ENCODE results near the gene ZNF200.
"Not testable (repeated sequence)": the region's sequence is repeated elsewhere in the genome, so short reads cannot be mapped to it uniquely, and the experiment has no call there.

Gene ZNF200

GRCh38 chr16:3274947-3275346 lies 40.0 kb upstream of the ZNF200 start:
- no peak for TF ChIP-seq CTCF (IDR thresholded peaks at IDR 0.05; ENCODE audit: borderline replicate concordance, insufficient read depth, low read depth, low read length)
- no peak overlapping the region for H3K4me3 ChIP-seq (ENCODE audit: low read depth, low read length)

GRCh38 chr16:3274490-3274889 lies 39.5 kb upstream of the ZNF200 start:
- no peak for TF ChIP-seq CTCF (IDR thresholded peaks at IDR 0.05; ENCODE audit: borderline replicate concordance, insufficient read depth, low read depth, low read length)
- no peak overlapping the region for H3K4me3 ChIP-seq (ENCODE audit: low read depth, low read length)

GRCh38 chr16:3271281-3271680 lies 36.3 kb upstream of the ZNF200 start:
- not testable (repeated sequence) for H3K4me3 ChIP-seq (ENCODE audit: low read depth, low read length)

- not testable (repeated sequence) for H3K4me3 ChIP-seq (ENCODE audit: low read depth, low read length)
Observed at GRCh38 chr16:3270718-3271117, 35.8 kb upstream of the ZNF200 start.

GRCh38 chr16:3268294-3268693 lies 33.3 kb upstream of the ZNF200 start:
- no peak for TF ChIP-seq CTCF (IDR thresholded peaks at IDR 0.05; ENCODE audit: borderline replicate concordance, insufficient read depth, low read depth, low read length)
- H3K4me3 ChIP-seq (ENCODE audit: low read depth, low read length) = no peak overlapping the region

GRCh38 chr16:3266873-3267537 lies 32.0 kb upstream of the ZNF200 start:
- H3K4me3 ChIP-seq (ENCODE audit: low read depth, low read length) = no peak overlapping the region
- peak; percentile 31; the same call in 1 of the 2 replicates for TF ChIP-seq CTCF (IDR thresholded peaks at IDR 0.05; ENCODE audit: borderline replicate concordance, insufficient read depth, low read depth, low read length)

- peak overlapping the region; percentile 72 for H3K4me3 ChIP-seq (ENCODE audit: low read depth, low read length)
- TF ChIP-seq CTCF (IDR thresholded peaks at IDR 0.05; ENCODE audit: borderline replicate concordance, insufficient read depth, low read depth, low read length) = peak; percentile 38; the same call in 1 of the 2 replicates
Observed at GRCh38 chr16:3264137-3265036, 29.4 kb upstream of the ZNF200 start.

GRCh38 chr16:3262517-3262916 lies 27.6 kb upstream of the ZNF200 start:
- H3K4me3 ChIP-seq (ENCODE audit: low read depth, low read length) = no peak overlapping the region
- no peak for TF ChIP-seq CTCF (IDR thresholded peaks at IDR 0.05; ENCODE audit: borderline replicate concordance, insufficient read depth, low read depth, low read length)
